ENCODE data around the gene DNAJB2. TPM values are rescaled to one million over a fixed set of nuclear protein-coding genes. Genes with fewer than 3 reads are reported as not detected.
A peak's percentile ranks its signal among the peaks of the same experiment; 100 is the strongest.
"Not testable (repeated sequence)": the region's sequence is repeated elsewhere in the genome, so short reads cannot be mapped to it uniquely, and the experiment has no call there.

Gene DNAJB2
- total RNA-seq, 2 donors from 2014 or later: 43.4 to 47.9 TPM

- DNase-seq (ENCODE audit: low spot score) (no peak), ATAC-seq (no peak)
- Mint-ChIP-seq H3K27me3 (no peaks in the 10 kb centered on the region), H3K4me3 (no peak overlapping the region), H3K36me3 (peaks cover 6% of the 10 kb centered on the region), H3K4me1 (ENCODE audit: low read depth in 2 of 2) (peaks cover 14 to 17% of the 10 kb centered on the region in 2 donors), H3K27ac (no peak overlapping the region), H3K9me3 (no peaks in the 10 kb centered on the region)
Observed at GRCh38 chr2:219284501-219285372, 5.6 kb downstream of the DNAJB2 start.

DNA sequence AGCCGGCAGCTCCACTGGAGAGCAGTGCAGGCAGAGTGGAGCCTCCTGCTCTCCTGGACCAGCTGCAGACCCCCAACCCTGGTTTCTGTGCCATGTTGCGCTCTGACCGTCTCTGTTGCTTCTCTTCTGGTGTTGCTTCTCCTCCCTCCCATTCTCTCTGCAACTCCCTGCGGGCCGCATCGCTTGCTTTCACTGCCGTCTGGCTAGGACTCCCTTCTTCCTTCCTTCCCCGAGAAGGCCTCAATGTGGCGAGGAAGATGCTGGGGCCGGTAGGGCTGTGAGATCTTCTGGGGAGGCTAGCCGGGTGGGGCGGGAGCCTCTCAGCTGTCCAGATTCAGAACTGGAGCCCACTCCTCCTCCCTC is 6.2 kb downstream of the DNAJB2 start:
- DNase-seq (ENCODE audit: low spot score) (no peak), ATAC-seq (no peak)
- Mint-ChIP-seq H3K36me3 (peaks cover 6% of the 10 kb centered on the region), H3K27ac (no peak overlapping the region), H3K9me3 (no peaks in the 10 kb centered on the region), H3K4me3 (no peak overlapping the region), H3K4me1 (ENCODE audit: low read depth in 2 of 2) (peaks cover 8 to 12% of the 10 kb centered on the region in 2 donors), H3K27me3 (no peaks in the 10 kb centered on the region)

- no peak for DNase-seq (ENCODE audit: low spot score)
- Mint-ChIP-seq H3K4me1 (ENCODE audit: low read depth in 2 of 2) (peaks cover 7 to 11% of the 10 kb centered on the region in 2 donors), H3K36me3 (peaks cover 6% of the 10 kb centered on the region), H3K27ac (no peak overlapping the region), H3K4me3 (no peak overlapping the region), H3K9me3 (no peaks in the 10 kb centered on the region), H3K27me3 (no peaks in the 10 kb centered on the region)
- no peak for ATAC-seq
Observed at GRCh38 chr2:219285894-219286425, 6.8 kb downstream of the DNAJB2 start.

GRCh38 chr2:219286436-219287115 is 7.4 kb downstream of the DNAJB2 start:
- ATAC-seq (peak in 1 of 2 donors; percentile 2), DNase-seq (ENCODE audit: low spot score) (no peak)
- Mint-ChIP-seq H3K27me3 (no peaks in the 10 kb centered on the region), H3K36me3 (peaks cover 6% of the 10 kb centered on the region), H3K27ac (no peak overlapping the region), H3K4me3 (no peak overlapping the region), H3K4me1 (ENCODE audit: low read depth in 2 of 2) (peaks cover 7% of the 10 kb centered on the region in 2 donors), H3K9me3 (no peaks in the 10 kb centered on the region)

GRCh38 chr2:219287116-219287440 is 7.9 kb downstream of the DNAJB2 start:
- not testable (repeated sequence) for ATAC-seq; H3K27me3 Mint-ChIP-seq; H3K9me3 Mint-ChIP-seq; DNase-seq (ENCODE audit: low spot score); H3K4me3 Mint-ChIP-seq; H3K27ac Mint-ChIP-seq; H3K4me1 Mint-ChIP-seq (ENCODE audit: low read depth in 2 of 2); H3K36me3 Mint-ChIP-seq

- H3K36me3 Mint-ChIP-seq: peaks cover 6% of the 10 kb centered on the region
- no peaks in the 10 kb centered on the region for H3K27me3 Mint-ChIP-seq
- ATAC-seq (no peak), DNase-seq (ENCODE audit: low spot score) (no peak)
- peaks cover 6 to 7% of the 10 kb centered on the region in 2 donors for H3K4me1 Mint-ChIP-seq (ENCODE audit: low read depth in 2 of 2)
- no peaks in the 10 kb centered on the region for H3K9me3 Mint-ChIP-seq
- H3K4me3 Mint-ChIP-seq: no peak overlapping the region
- H3K27ac Mint-ChIP-seq: no peak overlapping the region
Observed at GRCh38 chr2:219287580-219288265, 8.6 kb downstream of the DNAJB2 start.

- Mint-ChIP-seq H3K36me3 (no peaks in the 10 kb centered on the region), H3K4me3 (no peak overlapping the region), H3K27ac (no peak overlapping the region), H3K27me3 (no peaks in the 10 kb centered on the region), H3K4me1 (ENCODE audit: low read depth in 2 of 2) (peaks cover 2 to 6% of the 10 kb centered on the region in 2 donors), H3K9me3 (no peaks in the 10 kb centered on the region)
- ATAC-seq (no peak), DNase-seq (ENCODE audit: low spot score) (no peak)
Observed at GRCh38 chr2:219289195-219289536, 10.0 kb downstream of the DNAJB2 start.

- Mint-ChIP-seq H3K4me1 (ENCODE audit: low read depth in 2 of 2) (peaks cover 6 to 10% of the 10 kb centered on the region in 2 donors), H3K9me3 (no peaks in the 10 kb centered on the region), H3K36me3 (no peaks in the 10 kb centered on the region), H3K27ac (no peak overlapping the region), H3K27me3 (no peaks in the 10 kb centered on the region), H3K4me3 (no peak overlapping the region)
- DNase-seq (ENCODE audit: low spot score) (no peak), ATAC-seq (no peak)
Observed at GRCh38 chr2:219289537-219290361, 10.6 kb downstream of the DNAJB2 start.

GRCh38 chr2:219290381-219291171 is 11.4 kb downstream of the DNAJB2 start:
- no peak overlapping the region for H3K4me3 Mint-ChIP-seq
- no peaks in the 10 kb centered on the region for H3K27me3 Mint-ChIP-seq
- H3K4me1 Mint-ChIP-seq (ENCODE audit: low read depth in 2 of 2): peaks cover 6 to 11% of the 10 kb centered on the region in 2 donors
- H3K36me3 Mint-ChIP-seq: no peaks in the 10 kb centered on the region
- ATAC-seq (no peak), DNase-seq (ENCODE audit: low spot score) (no peak)
- H3K27ac Mint-ChIP-seq: no peak overlapping the region
- H3K9me3 Mint-ChIP-seq: no peaks in the 10 kb centered on the region

DNA sequence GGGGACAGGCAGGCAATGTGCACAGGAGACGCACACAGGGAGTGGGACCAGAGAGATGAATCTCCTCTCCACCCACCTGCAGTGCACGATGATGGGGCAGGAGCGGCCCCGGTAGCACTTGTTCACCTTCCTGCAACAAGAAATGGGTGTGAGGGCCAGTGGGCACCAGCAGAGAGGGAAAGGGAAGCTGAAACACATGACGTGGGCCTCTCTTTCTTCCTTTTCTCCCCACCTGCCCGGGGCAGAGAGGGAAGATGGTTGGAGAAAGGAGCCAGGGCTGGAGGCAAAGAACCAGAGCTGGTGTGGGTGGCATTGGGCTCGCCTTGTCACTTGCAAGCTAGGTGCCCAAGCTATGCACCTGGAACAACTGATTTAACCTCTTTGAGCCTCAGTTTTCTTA is 12.2 kb downstream of the DNAJB2 start:
- Mint-ChIP-seq H3K4me3 (no peak overlapping the region), H3K36me3 (no peaks in the 10 kb centered on the region), H3K9me3 (no peaks in the 10 kb centered on the region), H3K4me1 (ENCODE audit: low read depth in 2 of 2) (peaks cover 6 to 14% of the 10 kb centered on the region in 2 donors), H3K27me3 (no peaks in the 10 kb centered on the region), H3K27ac (no peak overlapping the region)
- ATAC-seq (no peak), DNase-seq (ENCODE audit: low spot score) (no peak)

- H3K9me3 Mint-ChIP-seq: no peaks in the 10 kb centered on the region
- DNase-seq (ENCODE audit: low spot score) (no peak), ATAC-seq (no peak)
- no peaks in the 10 kb centered on the region for H3K27me3 Mint-ChIP-seq
- peaks cover 6 to 14% of the 10 kb centered on the region in 2 donors for H3K4me1 Mint-ChIP-seq (ENCODE audit: low read depth in 2 of 2)
- no peak overlapping the region for H3K27ac Mint-ChIP-seq
- H3K4me3 Mint-ChIP-seq: no peak overlapping the region
- H3K36me3 Mint-ChIP-seq: no peaks in the 10 kb centered on the region
Observed at GRCh38 chr2:219291910-219292490, 12.8 kb downstream of the DNAJB2 start.

- H3K36me3 Mint-ChIP-seq: no peaks in the 10 kb centered on the region
- H3K4me1 Mint-ChIP-seq (ENCODE audit: low read depth in 2 of 2): peaks cover 6 to 14% of the 10 kb centered on the region in 2 donors
- H3K9me3 Mint-ChIP-seq: no peaks in the 10 kb centered on the region
- no peaks in the 10 kb centered on the region for H3K27me3 Mint-ChIP-seq
- no peak overlapping the region for H3K4me3 Mint-ChIP-seq
- DNase-seq (ENCODE audit: low spot score) (no peak), ATAC-seq (no peak)
- no peak overlapping the region for H3K27ac Mint-ChIP-seq
Observed at GRCh38 chr2:219292616-219293015, 13.4 kb downstream of the DNAJB2 start.
